GM21390 (cell line): ENCODE measurements around the gene IL17RC.
"Not testable (repeated sequence)": the region's sequence is repeated elsewhere in the genome, so short reads cannot be mapped to it uniquely, and the experiment has no call there.

Source experiments
- ATAC-seq: cut with Tn5 transposase; IDR thresholded peaks from one replicate; pipeline ENCODE4 v1.9.1; 2021; ENCODE audit not compliant: unreplicated experiment

IL17RC gene, protein sequence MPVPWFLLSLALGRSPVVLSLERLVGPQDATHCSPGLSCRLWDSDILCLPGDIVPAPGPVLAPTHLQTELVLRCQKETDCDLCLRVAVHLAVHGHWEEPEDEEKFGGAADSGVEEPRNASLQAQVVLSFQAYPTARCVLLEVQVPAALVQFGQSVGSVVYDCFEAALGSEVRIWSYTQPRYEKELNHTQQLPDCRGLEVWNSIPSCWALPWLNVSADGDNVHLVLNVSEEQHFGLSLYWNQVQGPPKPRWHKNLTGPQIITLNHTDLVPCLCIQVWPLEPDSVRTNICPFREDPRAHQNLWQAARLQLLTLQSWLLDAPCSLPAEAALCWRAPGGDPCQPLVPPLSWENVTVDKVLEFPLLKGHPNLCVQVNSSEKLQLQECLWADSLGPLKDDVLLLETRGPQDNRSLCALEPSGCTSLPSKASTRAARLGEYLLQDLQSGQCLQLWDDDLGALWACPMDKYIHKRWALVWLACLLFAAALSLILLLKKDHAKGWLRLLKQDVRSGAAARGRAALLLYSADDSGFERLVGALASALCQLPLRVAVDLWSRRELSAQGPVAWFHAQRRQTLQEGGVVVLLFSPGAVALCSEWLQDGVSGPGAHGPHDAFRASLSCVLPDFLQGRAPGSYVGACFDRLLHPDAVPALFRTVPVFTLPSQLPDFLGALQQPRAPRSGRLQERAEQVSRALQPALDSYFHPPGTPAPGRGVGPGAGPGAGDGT

GRCh38 chr3:9916734-9917680, at the start of gene IL17RC:
Gene IL17RC (plus strand): TSS chr3:9917098. CDS start chr3:9917316, 218 bp downstream.
- no peak for ATAC-seq

GRCh38 chr3:9867106-9867505, 49.8 kb upstream of the IL17RC start:
- ATAC-seq, result no peak

DNA sequence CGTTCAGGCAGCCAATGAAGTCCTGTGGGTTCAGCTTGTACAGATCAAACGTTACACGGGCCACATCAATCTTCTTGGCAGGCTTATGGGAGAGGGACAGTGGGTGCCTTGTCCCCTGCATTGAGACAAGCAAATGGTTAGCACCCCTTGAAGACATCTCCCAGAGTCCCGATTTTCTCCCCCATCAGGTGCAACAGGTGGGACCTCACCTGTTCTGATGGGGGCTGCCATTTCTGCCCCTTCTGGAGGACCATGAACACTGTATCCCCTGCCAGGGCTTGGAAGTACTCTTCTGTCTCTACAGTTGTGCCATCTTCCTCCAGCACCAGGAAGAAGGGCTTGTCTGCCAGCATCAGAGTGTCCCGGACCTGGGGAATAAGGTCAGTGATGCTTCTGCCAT, 46.9 kb upstream of the IL17RC start:
- no peak for ATAC-seq

- no peak for ATAC-seq
Observed at GRCh38 chr3:9870978-9871377, 45.9 kb upstream of the IL17RC start.

DNA sequence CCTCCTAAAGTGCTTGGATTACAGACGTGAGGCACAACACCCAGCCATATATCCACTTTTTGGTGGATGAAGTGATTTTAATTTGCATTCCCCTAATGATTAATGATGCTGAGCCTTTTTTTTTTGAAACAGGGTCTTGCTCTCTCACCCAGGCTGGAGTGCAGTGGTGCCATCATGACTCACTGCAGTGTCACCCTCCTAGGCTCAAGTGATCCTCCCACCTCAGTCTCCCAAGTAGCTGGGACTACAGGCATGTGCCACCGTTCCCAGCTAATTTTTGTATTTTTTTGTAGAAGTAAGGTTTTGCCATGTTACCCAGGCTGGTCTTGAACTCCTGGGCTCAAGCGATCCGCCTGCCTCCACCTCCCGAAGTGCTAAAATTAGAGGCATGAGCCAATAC, 44.8 kb upstream of the IL17RC start:
- ATAC-seq, result not testable (repeated sequence)

GRCh38 chr3:9875448-9875847, 41.5 kb upstream of the IL17RC start:
- ATAC-seq, result no peak

DNA sequence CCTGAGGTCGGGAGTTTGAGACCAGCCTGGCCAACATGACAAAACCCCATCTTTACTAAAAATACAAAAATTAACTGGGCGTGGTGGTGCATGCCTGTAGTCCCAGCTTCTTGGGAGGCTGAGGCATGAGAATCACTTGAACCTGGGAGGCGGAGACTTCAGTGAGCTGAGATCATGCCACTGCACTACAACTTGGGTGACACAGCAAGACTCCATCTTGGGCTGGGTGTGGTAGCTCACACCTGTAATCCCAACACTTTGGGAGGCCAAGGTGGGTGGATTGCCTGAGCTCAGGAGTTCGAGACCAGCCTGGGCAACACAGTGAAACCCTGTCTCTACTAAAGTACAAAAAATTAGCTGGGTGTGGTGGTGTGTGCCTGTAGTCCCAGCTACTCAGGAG, 40.6 kb upstream of the IL17RC start:
- ATAC-seq, result not testable (repeated sequence)

GRCh38 chr3:9876991-9877390, 39.9 kb upstream of the IL17RC start:
- no peak for ATAC-seq

GRCh38 chr3:9878700-9879099, 38.2 kb upstream of the IL17RC start:
- no peak for ATAC-seq

DNA sequence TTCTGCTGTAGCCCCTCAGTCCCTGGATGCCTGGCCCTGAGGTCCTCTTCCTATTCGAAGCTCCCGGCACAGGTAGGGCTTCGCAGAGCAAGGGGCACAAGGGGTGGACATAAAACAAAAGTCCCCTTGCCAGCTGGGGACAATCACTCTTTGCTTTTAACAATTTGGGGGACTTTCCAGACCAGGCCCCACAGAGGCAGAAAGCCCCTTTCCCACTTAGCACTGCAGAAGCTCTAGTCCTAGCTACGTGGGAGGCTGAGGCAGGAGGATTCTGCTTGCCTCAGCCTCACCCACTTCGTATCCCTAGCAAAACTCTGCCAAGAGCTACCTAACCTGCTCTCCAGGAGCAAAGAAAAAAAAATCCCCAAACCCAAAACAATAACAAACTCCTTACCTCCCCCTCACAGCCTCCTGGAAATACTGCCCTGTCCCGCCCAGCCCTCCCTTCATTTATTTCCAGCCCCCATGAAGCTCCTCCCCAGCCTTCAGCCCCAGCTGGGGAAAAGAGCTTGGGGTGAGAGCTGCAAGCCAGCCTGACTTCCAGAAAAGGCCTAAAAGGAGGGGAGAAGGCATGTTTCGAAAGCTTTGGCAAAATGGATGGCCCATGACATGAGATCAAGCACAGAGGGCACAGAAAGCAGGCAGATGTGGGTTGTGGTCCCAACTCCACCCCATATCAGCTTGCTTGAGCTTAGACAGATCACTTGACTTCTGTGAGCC, 36.9 kb upstream of the IL17RC start, which contains the start of gene CIDEC:
TSS of gene CIDEC (minus strand) at position 424 of the 720 bp plus-strand sequence. CDS start 1,767 bp downstream, outside the sequence.
- ATAC-seq, result no peak

GRCh38 chr3:9881441-9881840, 35.5 kb upstream of the IL17RC start:
- ATAC-seq, result no peak

- no peak for ATAC-seq
Observed at GRCh38 chr3:9883706-9884554, 33.0 kb upstream of the IL17RC start.

GRCh38 chr3:9884555-9885165, 32.2 kb upstream of the IL17RC start:
- ATAC-seq, result no peak

GRCh38 chr3:9886328-9886727, 30.6 kb upstream of the IL17RC start:
- ATAC-seq, result no peak

DNA sequence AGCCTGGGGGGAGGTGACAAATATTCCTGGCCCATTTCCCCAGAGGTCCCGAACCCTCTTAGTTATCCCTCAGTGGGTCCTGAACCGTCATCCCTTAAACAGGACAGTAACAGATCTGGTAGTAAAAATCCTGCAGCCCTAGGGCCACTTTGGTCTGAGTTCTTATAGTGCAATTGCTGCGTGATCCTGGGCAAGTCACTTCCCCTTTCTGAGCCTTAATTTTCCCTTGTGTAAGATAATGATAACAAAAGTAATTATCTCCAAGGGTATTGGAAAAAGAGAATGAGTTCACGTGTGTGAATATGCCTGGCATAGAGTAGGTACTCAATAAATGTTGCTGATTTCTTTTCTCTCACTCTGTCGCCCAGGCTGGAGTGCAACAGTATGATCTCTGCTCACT, 29.4 kb upstream of the IL17RC start:
- ATAC-seq, result no peak

DNA sequence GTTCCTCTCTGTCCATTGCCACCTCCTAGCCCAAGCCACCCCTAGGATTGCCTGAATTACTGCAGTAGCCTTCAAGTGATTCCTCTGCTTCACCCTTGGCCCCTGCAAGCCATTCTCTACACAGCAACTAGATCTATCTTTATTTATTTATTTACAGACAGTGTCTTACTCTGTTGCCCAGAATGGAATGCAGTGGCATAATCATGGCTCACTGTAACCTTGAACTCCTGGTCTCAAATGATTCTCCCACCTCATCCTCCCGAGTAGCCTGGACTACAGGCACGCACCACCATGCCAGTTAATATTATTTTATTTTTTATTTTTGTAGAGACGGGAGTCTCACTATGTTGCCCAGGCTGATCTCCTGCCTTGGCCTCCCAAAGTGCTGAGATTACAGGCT, 28.4 kb upstream of the IL17RC start:
- no peak for ATAC-seq

- no peak for ATAC-seq
Observed at GRCh38 chr3:9889405-9889804, 27.5 kb upstream of the IL17RC start.

GRCh38 chr3:9890249-9891071, 26.4 kb upstream of the IL17RC start, which contains the start of gene JAGN1:
Gene JAGN1 (plus strand): TSS chr3:9890610. CDS start chr3:9890723, 113 bp downstream.
- ATAC-seq, result peak; percentile 83
